T-helper 2 cell (primary cell): ENCODE data around the gene IMPDH2.

ENCODE experiments used
- DNase-seq, 5 experiments: peaks; one replicate each; pipeline versions ENCODE4 v3.0.0 to v3.0.0-alpha.2; 2012 to 2022
- total RNA-seq, 2 donors: gene quantifications; one replicate each; lab custom pipeline; 2026; lab: John Stamatoyannopoulos, UW

The IMPDH2 gene
- total RNA-seq, result 18.1 to 23.0 reads per million in 2 donors

- peak; percentile 85 to 94 (median 90) for DNase-seq
Measured at GRCh38 chr3:49028673-49029562, at the start of gene IMPDH2. Gene IMPDH2 (minus strand): TSS chr3:49029398. CDS start chr3:49029350, 48 bp downstream.

GRCh38 chr3:49076646-49077045 lies 47.4 kb upstream of the IMPDH2 start:
- DNase-seq, result no peak

- no peak for DNase-seq
Measured at GRCh38 chr3:49076116-49076515, 46.9 kb upstream of the IMPDH2 start.

GRCh38 chr3:49058011-49058410 lies 28.8 kb upstream of the IMPDH2 start:
- DNase-seq, result no peak

GRCh38 chr3:49057268-49057667 lies 28.1 kb upstream of the IMPDH2 start:
- DNase-seq, result no peak

- DNase-seq, result no peak
Measured at GRCh38 chr3:49054344-49054862, 25.2 kb upstream of the IMPDH2 start.

- DNase-seq, result no peak
Measured at GRCh38 chr3:49053543-49053942, 24.3 kb upstream of the IMPDH2 start.

- DNase-seq, result no peak
Measured at GRCh38 chr3:49035281-49035680, 6.1 kb upstream of the IMPDH2 start.

- no peak for DNase-seq
Measured at GRCh38 chr3:49034650-49035049, 5.5 kb upstream of the IMPDH2 start.

- DNase-seq, result no peak
Measured at GRCh38 chr3:49032646-49033304, 3.6 kb upstream of the IMPDH2 start.

- no peak for DNase-seq
Measured at GRCh38 chr3:49030321-49030720, 1.1 kb upstream of the IMPDH2 start.

- no peak for DNase-seq
Measured at GRCh38 chr3:49029563-49029884, 326 bp upstream of the IMPDH2 start.

- DNase-seq, result no peak
Measured at GRCh38 chr3:49028298-49028672, 913 bp downstream of the IMPDH2 start.

GRCh38 chr3:49027634-49028033 lies 1.6 kb downstream of the IMPDH2 start:
- DNase-seq, result no peak

- DNase-seq, result no peak
Measured at GRCh38 chr3:49026536-49026935, 2.7 kb downstream of the IMPDH2 start.

- DNase-seq, result no peak
Measured at GRCh38 chr3:49025793-49026520, 3.2 kb downstream of the IMPDH2 start.

GRCh38 chr3:49025005-49025792 lies 4.0 kb downstream of the IMPDH2 start:
- no peak for DNase-seq

GRCh38 chr3:49024449-49024848 lies 4.7 kb downstream of the IMPDH2 start:
- no peak for DNase-seq

GRCh38 chr3:49023775-49024174 lies 5.4 kb downstream of the IMPDH2 start:
- no peak for DNase-seq

- DNase-seq, result no peak
Measured at GRCh38 chr3:49022688-49023171, 6.5 kb downstream of the IMPDH2 start.

- DNase-seq, result peak; percentile 84 to 94 (median 87)
Measured at GRCh38 chr3:49021813-49022687, 7.1 kb downstream of the IMPDH2 start, which contains the start of gene NDUFAF3. Gene NDUFAF3 (plus strand): TSS chr3:49022121. CDS start chr3:49022145, 24 bp downstream.
